Heart left ventricle (tissue), 16 donors: ENCODE data around the gene MSI2. TPM values are rescaled to one million over a fixed set of nuclear protein-coding genes. Genes with fewer than 3 reads are reported as not detected.

Experiments
- ATAC-seq, 4 donors: fragments of 200-7000 bp; cut with Tn5 transposase; one replicate each; pipeline ENCODE4 v1.9.1; 2020 to 2022; ENCODE audit warnings: moderate library complexity in 4 of 4, mild to moderate bottlenecking in 3 of 4, moderate number of reproducible peaks in 1 of 4
- DNase-seq, 5 donors: peaks; one replicate each; pipeline ENCODE4 v3.0.0-alpha.2; 2020
- H3K27ac ChIP-seq, 12 donors: fragments of 200-600 bp; sonication (generic) in 4 of 12; one replicate each; pipeline versions ENCODE4 v1.5.0 to v1.8.0; 2016 to 2022; ENCODE audit warnings: mild to moderate bottlenecking in 2 of 12
- H3K27me3 ChIP-seq, 9 donors: fragments of 200-600 bp; sonication (generic) in 2 of 9; one replicate each; pipeline versions ENCODE4 v1.5.1 to v1.8.0; 2016 to 2022; ENCODE audit warnings: mild to moderate bottlenecking in 3 of 9
- H3K36me3 ChIP-seq, 9 donors: fragments of 200-600 bp; sonication (generic) in 2 of 9; one replicate each; pipeline versions ENCODE4 v1.5.0 to v1.8.0; 2018 to 2022; ENCODE audit warnings: mild to moderate bottlenecking in 2 of 9
- H3K4me1 ChIP-seq, 12 donors: fragments of 200-600 bp; sonication (generic) in 4 of 12; one replicate each; pipeline versions ENCODE4 v1.5.0 to v1.8.0; 2016 to 2022; ENCODE audit warnings: mild to moderate bottlenecking in 3 of 12
- H3K4me3 ChIP-seq, 12 donors: fragments of 200-600 bp; sonication (generic) in 4 of 12; one replicate each; pipeline versions ENCODE4 v1.5.0 to v1.8.0; 2017 to 2022; ENCODE audit warnings: mild to moderate bottlenecking in 9 of 12, moderate library complexity in 4 of 12
- H3K9me3 ChIP-seq, 12 donors: fragments of 200-600 bp; sonication (generic) in 4 of 12; one replicate each; pipeline versions ENCODE4 v1.5.0 to v1.8.0; 2016 to 2022; ENCODE audit warnings: mild to moderate bottlenecking in 1 of 12
- POLR2A ChIP-seq, 2 donors: fragments of 450-650 bp; IDR thresholded peaks; one replicate each; pipeline ENCODE4 v1.6.1; 2017; ENCODE audit warnings: antibody characterized with exemption in 2 of 2, mild to moderate bottlenecking in 2 of 2, moderate library complexity in 2 of 2
- WGBS, 4 donors: extraction: QIAGEN DNeasy Blood & Tissue Kit in 2 of 4; methylation state at CpG; one replicate each; pipeline versions ENCODE4 v1.1.5 to v1.1.7; 2013 to 2018; 5-methylcytosine and 5-hydroxymethylcytosine counted together
- intact Hi-C, 10 donors: fragments of 100-400 bp; cut with DNase I; formaldehyde crosslinking; loops; one replicate each; pipeline versions ENCODE4 v1.11.1 to v1.14.2; 2022
- polyA plus RNA-seq, 2 donors: library from polyadenylated mRNA; stranded (reverse); fragments of 200-250 nt; gene quantifications; one replicate each; pipeline ENCODE4 v1.2.3, GENCODE V29; 2013
- total RNA-seq, 9 donors: library from RNA; depleted of rRNA in 2 of 9; stranded (reverse); fragments of >200 nt in 2 of 9; fragmentation: NEBNext Ultra II Directional in 3 of 9; extraction: Animal tissue kit (Norgen Biotek cat#: 25700) in 3 of 9; gene quantifications; one replicate each; pipeline versions ENCODE4 v1.1.0 to v1.2.4, GENCODE V29; 2016 to 2023
- TF ChIP-seq, protein P1 (sequence below), 12 donors: fragments of 200-600 bp; sonication (generic) in 4 of 12; IDR thresholded peaks; one replicate each; pipeline versions ENCODE4 v1.5.0 to v1.8.0; 2018 to 2022; ENCODE audit warnings: antibody characterized with exemption in 12 of 12, mild to moderate bottlenecking in 5 of 12
- donor health status: ischemic (EF 13 %, LVEDD 7.1; RV severe dilation, severe dysfunction).
- donor health status: healthy with polysubstance abuse.
- donor health status: DM: no; HTN: yes; CAD: no.
- donor health status: DM: no; HTN: no; CAD: no.
- donor health status: ischemic (EF 25% LVEDD 6.9; RV normal size, moderate dysfunction).
- donor health status: ischemic (EF 25% LVEDD 5.7; RV mildly dilated, moderate dysfunction).
- donor health status: healthy.
- donor health status: DM: yes; HTN: yes; CAD: no.
- donor health status: ischemic (EF 35%, LVEDD 5.7; RV mildly dilated, moderate dysfunction).
- donor health status: nonischemic (EF 11% LVEDD 7.7; RV severe dilation, severe dysfunction).
- donor health status: DM: yes; HTN: yes; CAD: no.
- donor health status: PGD.
- donor health status: ischemic (EF 29% LVEDD 5.4; RV normal size, mild dysfunction).
- donor health status: nonischemic (EF 23%, LVEDD 6.1; RV moderate dilation, normal function).

MSI2 gene
- total and polyA plus RNA-seq, 11 donors, result 35.9 to 120 (median 104) TPM

DNA sequence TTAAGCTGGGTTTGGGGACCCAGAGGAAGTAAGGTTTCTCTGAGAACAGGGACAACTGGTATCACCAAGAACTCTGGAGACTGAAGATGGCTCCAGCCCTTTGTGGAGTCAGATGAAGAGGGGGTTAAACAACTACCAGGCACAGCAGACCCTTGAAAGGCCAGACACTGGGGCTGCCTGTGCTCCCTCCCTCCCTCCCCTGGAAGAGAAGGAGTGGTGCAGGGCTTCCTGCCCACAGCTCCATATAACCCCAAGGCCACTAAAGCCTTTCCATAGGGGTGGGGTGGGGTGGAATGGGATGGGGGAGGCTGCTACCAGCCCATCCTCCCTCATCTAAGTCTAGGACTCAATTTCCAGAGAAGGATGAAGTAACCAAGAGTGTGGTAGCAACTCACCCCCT lies 422.1 kb downstream of the MSI2 start:
- intact Hi-C loops, result loop anchor here in 3 of 10 donors (10.0 kb wide), 3 partner anchors 156 to 554 kb away; no protein-coding TSS in a partner anchor
- peak in 1 of 5 donors; percentile 4 for DNase-seq

DNA sequence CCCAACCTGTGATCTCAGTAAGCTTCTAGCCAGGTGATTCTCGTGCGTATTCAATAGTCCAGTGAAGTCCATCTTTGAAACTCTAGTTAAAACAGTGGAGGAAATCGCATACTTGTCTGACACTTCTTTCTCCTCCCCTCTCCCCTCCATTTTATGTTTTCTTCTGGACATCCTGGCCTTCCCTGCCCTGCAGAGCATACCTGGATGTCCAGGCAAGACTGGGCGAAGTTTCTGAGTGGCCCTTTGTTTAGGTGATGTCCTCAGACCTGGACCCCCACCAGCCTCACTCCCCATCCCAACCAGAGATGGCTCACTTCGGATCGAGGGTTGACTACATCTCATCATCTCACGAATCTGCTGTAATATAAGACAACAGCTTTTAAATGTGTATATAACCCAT lies 423.0 kb downstream of the MSI2 start:
- no peak overlapping the region for H3K4me3 ChIP-seq
- WGBS, 4 donors, result 92 to 95% (median 94%) methylated on average over 7 of the region's 7 CpGs

More for the DNA sequence above, 422.1 kb downstream of the MSI2 start:
- no peak overlapping the region for H3K27ac ChIP-seq
- ATAC-seq, result peak in 1 of 4 donors; percentile 12
- H3K4me3 ChIP-seq, result no peak overlapping the region
- no peaks in the 10 kb centered on the region for H3K27me3 ChIP-seq
- TF ChIP-seq POLR2A (IDR thresholded peaks at IDR 0.05), result no peak
- TF ChIP-seq, protein P1, sequence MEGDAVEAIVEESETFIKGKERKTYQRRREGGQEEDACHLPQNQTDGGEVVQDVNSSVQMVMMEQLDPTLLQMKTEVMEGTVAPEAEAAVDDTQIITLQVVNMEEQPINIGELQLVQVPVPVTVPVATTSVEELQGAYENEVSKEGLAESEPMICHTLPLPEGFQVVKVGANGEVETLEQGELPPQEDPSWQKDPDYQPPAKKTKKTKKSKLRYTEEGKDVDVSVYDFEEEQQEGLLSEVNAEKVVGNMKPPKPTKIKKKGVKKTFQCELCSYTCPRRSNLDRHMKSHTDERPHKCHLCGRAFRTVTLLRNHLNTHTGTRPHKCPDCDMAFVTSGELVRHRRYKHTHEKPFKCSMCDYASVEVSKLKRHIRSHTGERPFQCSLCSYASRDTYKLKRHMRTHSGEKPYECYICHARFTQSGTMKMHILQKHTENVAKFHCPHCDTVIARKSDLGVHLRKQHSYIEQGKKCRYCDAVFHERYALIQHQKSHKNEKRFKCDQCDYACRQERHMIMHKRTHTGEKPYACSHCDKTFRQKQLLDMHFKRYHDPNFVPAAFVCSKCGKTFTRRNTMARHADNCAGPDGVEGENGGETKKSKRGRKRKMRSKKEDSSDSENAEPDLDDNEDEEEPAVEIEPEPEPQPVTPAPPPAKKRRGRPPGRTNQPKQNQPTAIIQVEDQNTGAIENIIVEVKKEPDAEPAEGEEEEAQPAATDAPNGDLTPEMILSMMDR (IDR thresholded peaks at IDR 0.05), result no peak
- no peaks in the 10 kb centered on the region for H3K9me3 ChIP-seq
- H3K4me1 ChIP-seq, result no peaks in the 10 kb centered on the region
- peaks cover 0 to 16% (median 8%) of the 10 kb centered on the region in 9 donors for H3K36me3 ChIP-seq

DNA sequence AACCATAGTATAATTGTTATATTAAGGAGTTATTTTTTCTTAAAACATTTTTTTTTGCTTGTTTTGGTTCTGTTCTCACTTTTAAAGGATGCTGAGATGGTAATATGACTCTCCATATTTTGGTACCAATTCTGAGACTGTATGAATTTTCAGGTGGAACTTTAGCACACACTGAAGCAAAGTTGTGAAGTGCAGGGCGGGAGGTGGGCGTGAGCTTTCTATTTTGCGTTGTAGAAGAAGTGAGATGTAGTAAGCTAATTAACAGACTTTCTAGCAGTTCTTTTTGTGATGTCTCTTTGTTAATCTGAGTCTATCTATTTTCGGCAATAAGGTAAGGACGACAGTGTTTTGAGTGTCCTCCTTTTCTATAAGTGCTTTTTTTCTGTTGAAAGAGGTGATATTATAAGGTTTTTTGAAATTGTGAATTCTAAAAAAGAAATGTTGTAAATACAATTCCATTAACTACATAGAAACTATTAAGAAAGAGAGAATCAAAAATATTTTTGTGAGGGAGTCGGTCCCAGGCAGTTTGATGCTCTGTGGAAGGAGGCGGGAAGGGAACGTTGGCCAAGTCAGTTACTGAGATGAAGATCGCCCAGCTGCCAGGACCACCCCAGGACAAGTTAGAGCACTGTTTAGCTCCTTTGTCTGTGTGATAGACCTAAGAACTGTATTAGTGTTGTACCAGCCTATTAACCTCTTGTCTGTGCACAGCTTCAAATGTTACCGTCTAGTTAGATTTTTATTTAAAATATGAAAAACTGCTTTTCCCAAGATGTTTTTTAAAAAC lies 423.8 kb downstream of the MSI2 start:
- H3K4me1 ChIP-seq, result no peaks in the 10 kb centered on the region
- no peaks in the 10 kb centered on the region for H3K27me3 ChIP-seq
- H3K27ac ChIP-seq, result no peak overlapping the region
- no peak for TF ChIP-seq POLR2A (IDR thresholded peaks at IDR 0.05)
- TF ChIP-seq, protein P1 (IDR thresholded peaks at IDR 0.05), result no peak
- no peak for DNase-seq
- 90 to 93% (median 91%) methylated on average over 10 of the region's 10 CpGs for WGBS, 4 donors
- no peak overlapping the region for H3K4me3 ChIP-seq
- H3K36me3 ChIP-seq, result peaks cover 0 to 21% (median 5%) of the 10 kb centered on the region in 9 donors
- ATAC-seq, result no peak
- intact Hi-C loops, result loop anchor here in 3 of 10 donors (10.0 kb wide), 3 partner anchors 155 to 555 kb away; no protein-coding TSS in a partner anchor
- H3K9me3 ChIP-seq, result no peaks in the 10 kb centered on the region

More for the DNA sequence above, 423.0 kb downstream of the MSI2 start:
- ATAC-seq, result no peak
- no peak overlapping the region for H3K27ac ChIP-seq
- TF ChIP-seq, protein P1 (IDR thresholded peaks at IDR 0.05), result no peak
- no peak for TF ChIP-seq POLR2A (IDR thresholded peaks at IDR 0.05)
- no peaks in the 10 kb centered on the region for H3K27me3 ChIP-seq
- DNase-seq, result no peak
- H3K36me3 ChIP-seq, result peaks cover 0 to 17% (median 8%) of the 10 kb centered on the region in 9 donors
- intact Hi-C loops, result loop anchor here in 3 of 10 donors (10.0 kb wide), 3 partner anchors 155 to 555 kb away; no protein-coding TSS in a partner anchor
- H3K9me3 ChIP-seq, result no peaks in the 10 kb centered on the region
- no peaks in the 10 kb centered on the region for H3K4me1 ChIP-seq

DNA sequence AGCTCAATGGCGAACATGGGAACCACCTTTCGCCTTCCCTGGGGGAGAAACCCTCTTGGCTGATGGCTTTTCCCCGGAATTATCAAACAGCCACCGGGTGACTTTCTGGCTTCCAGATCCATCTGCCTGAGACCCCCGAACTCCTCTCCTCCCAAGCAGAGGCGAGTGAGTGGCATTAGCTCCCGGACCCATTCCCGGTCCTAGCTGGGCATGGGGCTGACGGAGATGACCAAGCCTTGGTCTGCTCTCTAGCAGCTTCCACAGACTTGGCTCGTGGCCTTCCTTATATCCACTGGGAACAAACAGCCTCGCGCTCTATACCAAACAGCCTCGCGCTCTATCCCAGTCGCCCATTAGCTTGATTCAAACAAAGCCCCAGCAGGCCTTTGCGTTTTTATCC lies 426.4 kb downstream of the MSI2 start:
- H3K9me3 ChIP-seq, result no peaks in the 10 kb centered on the region
- H3K36me3 ChIP-seq, result peaks cover 0 to 16% (median 0%) of the 10 kb centered on the region in 9 donors
- H3K27ac ChIP-seq, result no peak overlapping the region
- H3K27me3 ChIP-seq, result no peaks in the 10 kb centered on the region
- H3K4me3 ChIP-seq, result no peak overlapping the region
- no peak for DNase-seq
- no peaks in the 10 kb centered on the region for H3K4me1 ChIP-seq
- TF ChIP-seq, protein P1 (IDR thresholded peaks at IDR 0.05), result no peak
- no peak for TF ChIP-seq POLR2A (IDR thresholded peaks at IDR 0.05)
- intact Hi-C loops, result no loop called here
- WGBS, 4 donors, result 97 to 98% (median 98%) methylated on average over 16 of the region's 16 CpGs
- no peak for ATAC-seq
